Osteoblast (primary cell): ENCODE measurements around the gene SLC35F5. TPM values are rescaled to one million over a fixed set of nuclear protein-coding genes. Genes with fewer than 3 reads are reported as not detected.
"Not testable (repeated sequence)": the region's sequence is repeated elsewhere in the genome, so short reads cannot be mapped to it uniquely, and the experiment has no call there.

Source experiments
- DNase-seq: peaks from one replicate; pipeline ENCODE4 v3.0.0; 2011; ENCODE audit warnings: low spot score, mixed read lengths; ENCODE audit not compliant: insufficient read length; ENCODE audit errors: missing footprints
- H2AFZ ChIP-seq: 2 replicates; pipeline ENCODE4 v1.6.0; 2011; ENCODE audit warnings: mild to moderate bottlenecking, low read length
- H3K27ac ChIP-seq: 2 replicates; pipeline ENCODE4 v1.5.1; 2011; ENCODE audit warnings: mild to moderate bottlenecking, low read depth, low read length, moderate library complexity
- H3K27me3 ChIP-seq: 2 replicates; pipeline ENCODE4 v1.6.0; 2012; ENCODE audit warnings: mild to moderate bottlenecking, control low read depth, inconsistent platforms, low read length, moderate library complexity; ENCODE audit not compliant: insufficient read depth
- H3K36me3 ChIP-seq: 2 replicates; pipeline ENCODE4 v1.5.1; 2011; ENCODE audit warnings: mild to moderate bottlenecking, low read length, control low read depth, moderate library complexity; ENCODE audit not compliant: insufficient read depth
- H3K4me1 ChIP-seq: 2 replicates; pipeline ENCODE4 v1.5.1; 2011; ENCODE audit warnings: mild to moderate bottlenecking, low read length, control low read depth, moderate library complexity; ENCODE audit not compliant: insufficient read depth
- H3K4me2 ChIP-seq: 2 replicates; pipeline ENCODE4 v1.6.0; 2011; ENCODE audit warnings: mild to moderate bottlenecking, low read length; ENCODE audit not compliant: insufficient read depth
- H3K4me3 ChIP-seq: fragments of 200-600 bp; sonication (generic); 3 replicates; pipeline ENCODE4 v1.5.1; 2012; ENCODE audit warnings: mild to moderate bottlenecking, low read length, inconsistent platforms; ENCODE audit not compliant: insufficient read depth
- H3K79me2 ChIP-seq: 2 replicates; pipeline ENCODE4 v1.6.0; 2012; ENCODE audit warnings: mild to moderate bottlenecking, low read length, control low read depth, inconsistent platforms; ENCODE audit not compliant: insufficient read depth
- H3K9me3 ChIP-seq: 2 replicates; pipeline ENCODE4 v1.5.1; 2011; ENCODE audit warnings: low read depth, low read length, control low read depth
- H4K20me1 ChIP-seq: 2 replicates; pipeline ENCODE4 v1.6.0; 2012; ENCODE audit warnings: mild to moderate bottlenecking, low read length, control low read depth; ENCODE audit not compliant: insufficient read depth
- total RNA-seq: library from RNA; depleted of rRNA; stranded (reverse); fragments of >200 nt; gene quantifications from 2 replicates; pipeline ENCODE4 v1.2.3, GENCODE V29; 2012
- TF ChIP-seq, protein P1 (sequence below): IDR thresholded peaks from 2 replicates; pipeline ENCODE4 v1.5.1; 2011; ENCODE audit warnings: mild to moderate bottlenecking, low read depth, low read length, moderate library complexity; ENCODE audit errors: extremely low read depth

The SLC35F5 gene
- total RNA-seq, 1 donor = 245 TPM

DNA sequence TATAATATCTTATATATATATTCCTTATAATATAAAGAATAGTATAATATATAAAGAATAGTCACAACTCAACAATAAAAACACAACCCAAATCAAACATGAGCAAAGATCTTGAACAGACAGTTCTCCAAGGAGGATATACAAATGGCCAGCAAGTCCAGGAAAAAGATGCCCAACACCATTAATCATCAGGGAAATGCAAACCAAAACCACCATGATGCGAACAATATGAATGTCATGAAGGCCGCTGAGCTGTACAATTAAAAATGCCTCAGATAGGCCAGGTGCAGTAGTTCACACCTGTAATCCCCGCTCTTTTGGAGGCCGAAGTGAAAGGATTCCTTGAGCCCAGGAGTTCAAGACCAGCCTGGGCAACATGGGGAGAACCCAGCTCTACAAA is 58.9 kb downstream of the SLC35F5 start:
- H3K4me3 ChIP-seq = no peak overlapping the region
- no peak overlapping the region for H3K4me2 ChIP-seq
- H3K4me1 ChIP-seq = no peaks in the 10 kb centered on the region
- H3K36me3 ChIP-seq = no peaks in the 10 kb centered on the region
- no peak overlapping the region for H3K27ac ChIP-seq
- H3K27me3 ChIP-seq = no peaks in the 10 kb centered on the region
- TF ChIP-seq, protein P1, sequence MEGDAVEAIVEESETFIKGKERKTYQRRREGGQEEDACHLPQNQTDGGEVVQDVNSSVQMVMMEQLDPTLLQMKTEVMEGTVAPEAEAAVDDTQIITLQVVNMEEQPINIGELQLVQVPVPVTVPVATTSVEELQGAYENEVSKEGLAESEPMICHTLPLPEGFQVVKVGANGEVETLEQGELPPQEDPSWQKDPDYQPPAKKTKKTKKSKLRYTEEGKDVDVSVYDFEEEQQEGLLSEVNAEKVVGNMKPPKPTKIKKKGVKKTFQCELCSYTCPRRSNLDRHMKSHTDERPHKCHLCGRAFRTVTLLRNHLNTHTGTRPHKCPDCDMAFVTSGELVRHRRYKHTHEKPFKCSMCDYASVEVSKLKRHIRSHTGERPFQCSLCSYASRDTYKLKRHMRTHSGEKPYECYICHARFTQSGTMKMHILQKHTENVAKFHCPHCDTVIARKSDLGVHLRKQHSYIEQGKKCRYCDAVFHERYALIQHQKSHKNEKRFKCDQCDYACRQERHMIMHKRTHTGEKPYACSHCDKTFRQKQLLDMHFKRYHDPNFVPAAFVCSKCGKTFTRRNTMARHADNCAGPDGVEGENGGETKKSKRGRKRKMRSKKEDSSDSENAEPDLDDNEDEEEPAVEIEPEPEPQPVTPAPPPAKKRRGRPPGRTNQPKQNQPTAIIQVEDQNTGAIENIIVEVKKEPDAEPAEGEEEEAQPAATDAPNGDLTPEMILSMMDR = no peak
- H3K9me3 ChIP-seq = no peaks in the 10 kb centered on the region
- no peaks in the 10 kb centered on the region for H3K79me2 ChIP-seq
- no peak for DNase-seq
- no peaks in the 10 kb centered on the region for H4K20me1 ChIP-seq
- no peak overlapping the region for H2AFZ ChIP-seq

DNA sequence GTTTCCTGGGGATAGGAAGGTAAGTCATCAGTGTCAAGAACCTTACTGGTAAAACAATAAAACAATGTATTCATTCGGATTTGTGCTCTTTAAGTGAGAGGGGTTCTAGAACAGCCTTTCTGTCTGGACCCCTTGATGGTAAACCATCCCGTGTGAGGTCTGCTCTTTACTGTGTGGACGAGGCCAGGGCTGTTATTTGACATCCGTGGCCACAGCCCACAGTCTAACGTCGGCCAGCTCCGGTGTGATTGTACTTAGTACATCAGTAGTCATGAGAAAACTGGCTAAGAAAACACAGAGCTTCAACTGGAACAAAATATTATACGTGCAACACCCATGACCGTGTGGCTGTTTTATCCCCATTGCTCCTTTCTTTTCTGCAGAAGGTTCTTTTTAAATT is 62.0 kb downstream of the SLC35F5 start:
- Histone ChIP-seq H3K27me3 (no peaks in the 10 kb centered on the region), H3K36me3 (no peaks in the 10 kb centered on the region), H3K4me2 (no peak overlapping the region), H3K79me2 (no peaks in the 10 kb centered on the region), H4K20me1 (no peaks in the 10 kb centered on the region), H3K27ac (no peak overlapping the region), H3K4me3 (no peak overlapping the region), H2AFZ (no peak overlapping the region), H3K4me1 (no peaks in the 10 kb centered on the region), H3K9me3 (no peaks in the 10 kb centered on the region)
- no peak for DNase-seq
- TF ChIP-seq, protein P1 = no peak

DNA sequence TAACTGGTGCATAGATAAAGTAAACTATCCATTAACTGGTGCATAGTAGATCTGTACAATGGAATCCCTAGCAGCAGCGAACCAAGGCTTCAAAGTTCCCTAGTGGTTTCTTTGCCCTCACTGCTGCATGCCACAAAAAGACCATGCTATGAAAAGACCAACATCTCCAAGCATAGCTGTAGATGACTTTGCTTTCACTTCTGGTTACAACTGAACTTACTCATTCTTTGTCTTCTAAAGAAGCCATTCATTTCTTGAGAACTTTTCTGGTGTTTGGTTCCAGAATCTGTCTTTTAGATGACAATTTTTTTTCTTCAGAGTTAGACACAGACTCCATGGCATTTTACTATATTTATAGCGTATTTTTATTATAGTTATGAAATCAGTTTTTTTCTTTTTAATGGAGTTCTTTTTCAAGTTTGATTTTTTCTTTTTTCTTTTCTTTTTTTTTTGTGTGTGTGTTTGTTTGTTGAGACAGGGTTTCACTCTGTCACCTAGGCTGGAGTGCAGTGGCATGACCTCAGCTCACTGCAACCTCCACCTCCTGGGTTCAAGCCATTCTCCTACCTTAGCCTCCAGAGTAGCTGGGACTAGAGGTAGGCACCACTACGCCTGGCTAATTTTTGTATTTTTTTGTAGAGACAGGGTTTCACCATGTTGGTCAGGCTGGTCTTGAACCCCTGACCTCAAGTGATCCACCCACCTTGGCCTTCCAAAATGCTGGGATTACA is 63.6 kb downstream of the SLC35F5 start:
- Histone ChIP-seq H3K4me3 (no peak overlapping the region), H3K4me1 (no peaks in the 10 kb centered on the region), H2AFZ (no peak overlapping the region), H3K79me2 (no peaks in the 10 kb centered on the region), H3K4me2 (no peak overlapping the region), H3K36me3 (no peaks in the 10 kb centered on the region), H3K27ac (no peak overlapping the region), H4K20me1 (no peaks in the 10 kb centered on the region), H3K9me3 (no peaks in the 10 kb centered on the region), H3K27me3 (no peaks in the 10 kb centered on the region)
- TF ChIP-seq, protein P1 = no peak
- no peak for DNase-seq

DNA sequence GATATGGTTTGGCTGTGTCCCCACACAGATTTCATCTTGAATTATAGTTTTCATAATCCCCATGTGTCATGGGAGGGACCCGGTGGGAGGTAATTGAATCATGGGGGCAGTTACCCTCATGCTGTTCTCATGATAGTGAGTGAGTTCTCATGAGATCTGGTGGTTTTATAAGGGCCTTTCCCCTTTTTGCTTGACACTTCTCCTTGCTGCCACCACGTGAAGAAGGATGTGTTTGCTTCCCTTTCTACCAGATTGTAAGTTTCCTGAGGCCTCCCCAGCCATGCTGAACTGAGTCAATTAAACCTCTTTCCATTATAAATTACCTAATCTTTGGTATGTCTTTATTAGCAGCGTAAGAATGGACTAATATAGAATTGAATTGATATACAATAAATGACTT is 65.6 kb downstream of the SLC35F5 start:
- not testable (repeated sequence) for H3K4me3 ChIP-seq, H3K79me2 ChIP-seq

More for the DNA sequence above, 65.6 kb downstream of the SLC35F5 start:
- not testable (repeated sequence) for H3K4me1 ChIP-seq, H3K4me2 ChIP-seq, H3K9me3 ChIP-seq, H3K27me3 ChIP-seq, DNase-seq, H2AFZ ChIP-seq, H3K36me3 ChIP-seq, H3K27ac ChIP-seq, H4K20me1 ChIP-seq
